Measurements from ENCODE around the gene NFE2L3. TPM values are rescaled to one million over a fixed set of nuclear protein-coding genes. Genes with fewer than 3 reads are reported as not detected.

NFE2L3 gene
- total RNA-seq, 2 donors from 2014 or later = 2.8 to 4.5 TPM

DNA sequence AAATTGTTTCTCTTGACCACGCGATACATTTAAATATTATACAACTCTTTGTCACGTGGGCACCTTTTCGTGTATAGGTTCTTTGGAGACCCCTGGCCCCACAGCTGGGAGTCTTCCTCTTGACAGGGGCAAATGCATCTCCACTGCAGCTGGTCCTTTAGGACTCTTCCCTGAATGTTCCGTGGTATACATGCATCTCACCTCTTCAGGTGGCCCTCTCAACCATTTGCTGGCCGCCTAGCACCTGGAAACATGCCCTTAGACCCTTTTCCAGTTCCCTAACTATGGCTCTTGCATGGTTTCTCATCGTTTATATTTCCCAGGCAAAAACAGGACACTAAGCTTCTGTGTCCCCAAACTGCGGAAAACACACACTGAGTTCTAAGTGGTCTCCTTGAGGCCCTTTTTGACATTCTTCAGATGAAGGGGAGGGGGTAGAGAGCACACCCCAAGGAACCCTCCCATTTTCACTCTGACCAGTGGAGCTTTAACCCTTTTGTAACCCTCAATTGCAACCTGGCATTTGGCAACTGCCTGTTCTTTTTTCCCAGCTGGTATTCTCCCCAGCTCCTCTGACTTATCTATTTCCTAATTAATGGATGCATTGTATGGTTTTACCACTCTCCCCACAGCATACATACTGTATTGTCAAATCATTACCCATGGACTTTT is 28.0 kb downstream of the NFE2L3 start:
- DNase-seq (ENCODE audit: low spot score) (no peak), ATAC-seq (ENCODE audit: insufficient number of reproducible peaks, low FRiP score, low read depth) (no peak)
- H3K4me3 ChIP-seq = no peak overlapping the region
- no peak overlapping the region for H3K27ac ChIP-seq
- H3K4me1 ChIP-seq (ENCODE audit: control insufficient read depth in 1 of 2, low read depth in 2 of 2) = no peaks in the 10 kb centered on the region
- H3K27me3 ChIP-seq (replicated peaks; ENCODE audit: insufficient read depth) = no peaks in the 10 kb centered on the region
- no peaks in the 10 kb centered on the region for H3K36me3 ChIP-seq
- TF ChIP-seq, protein P1, sequence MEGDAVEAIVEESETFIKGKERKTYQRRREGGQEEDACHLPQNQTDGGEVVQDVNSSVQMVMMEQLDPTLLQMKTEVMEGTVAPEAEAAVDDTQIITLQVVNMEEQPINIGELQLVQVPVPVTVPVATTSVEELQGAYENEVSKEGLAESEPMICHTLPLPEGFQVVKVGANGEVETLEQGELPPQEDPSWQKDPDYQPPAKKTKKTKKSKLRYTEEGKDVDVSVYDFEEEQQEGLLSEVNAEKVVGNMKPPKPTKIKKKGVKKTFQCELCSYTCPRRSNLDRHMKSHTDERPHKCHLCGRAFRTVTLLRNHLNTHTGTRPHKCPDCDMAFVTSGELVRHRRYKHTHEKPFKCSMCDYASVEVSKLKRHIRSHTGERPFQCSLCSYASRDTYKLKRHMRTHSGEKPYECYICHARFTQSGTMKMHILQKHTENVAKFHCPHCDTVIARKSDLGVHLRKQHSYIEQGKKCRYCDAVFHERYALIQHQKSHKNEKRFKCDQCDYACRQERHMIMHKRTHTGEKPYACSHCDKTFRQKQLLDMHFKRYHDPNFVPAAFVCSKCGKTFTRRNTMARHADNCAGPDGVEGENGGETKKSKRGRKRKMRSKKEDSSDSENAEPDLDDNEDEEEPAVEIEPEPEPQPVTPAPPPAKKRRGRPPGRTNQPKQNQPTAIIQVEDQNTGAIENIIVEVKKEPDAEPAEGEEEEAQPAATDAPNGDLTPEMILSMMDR (IDR thresholded peaks at IDR 0.05) = no peak
- no peaks in the 10 kb centered on the region for H3K9me3 ChIP-seq

DNA sequence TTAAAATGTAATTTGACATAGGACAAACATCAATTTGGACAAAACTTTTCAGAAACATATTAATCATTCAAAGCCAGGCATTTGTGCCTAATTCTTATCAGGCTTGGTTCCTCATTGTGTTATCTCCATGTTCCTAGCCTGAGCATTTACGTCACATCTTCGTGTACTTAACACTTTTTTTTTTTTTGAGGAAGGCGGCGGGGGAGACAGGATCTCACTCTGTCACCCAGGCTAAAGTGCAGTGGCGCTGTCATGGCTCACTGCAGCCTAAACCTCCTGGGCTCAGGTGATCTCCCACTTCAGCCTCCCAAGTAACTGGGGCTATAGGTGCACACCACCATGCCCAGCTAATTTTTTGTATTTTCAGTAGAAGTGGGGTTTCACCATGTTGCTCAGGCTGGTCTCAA is 28.8 kb downstream of the NFE2L3 start:
- Histone ChIP-seq H3K27me3 (replicated peaks; ENCODE audit: insufficient read depth) (no peaks in the 10 kb centered on the region), H3K36me3 (no peaks in the 10 kb centered on the region), H3K27ac (no peak overlapping the region), H3K4me3 (no peak overlapping the region), H3K4me1 (ENCODE audit: control insufficient read depth in 1 of 2, low read depth in 2 of 2) (no peaks in the 10 kb centered on the region), H3K9me3 (no peaks in the 10 kb centered on the region)
- TF ChIP-seq, protein P1 (IDR thresholded peaks at IDR 0.05) = no peak
- ATAC-seq (ENCODE audit: insufficient number of reproducible peaks, low FRiP score, low read depth) (no peak), DNase-seq (ENCODE audit: low spot score) (no peak)

DNA sequence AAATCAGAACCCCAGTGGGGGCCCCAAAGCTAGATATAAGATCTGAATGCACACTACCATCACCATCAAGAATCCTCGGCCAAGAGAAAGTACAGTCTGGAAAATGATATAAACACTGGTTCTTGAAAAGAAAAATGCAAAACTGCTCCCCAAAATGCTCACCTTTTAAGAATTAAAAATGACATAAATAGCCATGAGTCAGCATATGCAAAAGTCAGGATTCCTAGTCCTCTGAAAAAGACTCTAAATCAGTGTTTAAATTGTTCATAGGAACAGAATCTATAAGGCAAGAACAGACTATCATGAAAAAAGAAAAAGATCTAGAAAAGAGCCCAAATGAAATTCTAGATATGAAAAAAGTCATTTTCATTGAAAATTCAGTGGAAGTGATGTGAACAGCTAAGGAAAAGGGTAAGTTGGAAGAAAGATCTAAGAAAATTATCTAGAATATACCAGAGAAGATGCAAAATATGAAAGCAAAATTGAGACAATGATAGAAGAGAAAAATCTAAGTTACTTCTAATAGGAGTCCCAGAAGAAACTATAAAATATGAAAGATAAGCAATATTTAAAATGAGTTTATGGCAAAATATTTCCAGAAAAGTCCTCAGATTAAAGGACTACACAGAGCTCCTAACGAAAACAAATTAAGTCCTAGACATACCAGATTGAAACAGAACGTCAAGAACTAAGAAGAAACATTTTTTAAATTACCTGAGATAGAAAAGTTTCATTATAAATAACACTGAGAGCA is 29.7 kb downstream of the NFE2L3 start:
- Histone ChIP-seq H3K36me3 (no peaks in the 10 kb centered on the region), H3K9me3 (no peaks in the 10 kb centered on the region), H3K27ac (no peak overlapping the region), H3K4me3 (no peak overlapping the region), H3K4me1 (ENCODE audit: control insufficient read depth in 1 of 2, low read depth in 2 of 2) (no peaks in the 10 kb centered on the region), H3K27me3 (replicated peaks; ENCODE audit: insufficient read depth) (no peaks in the 10 kb centered on the region)
- TF ChIP-seq, protein P1 (IDR thresholded peaks at IDR 0.05) = no peak
- no peak for ATAC-seq (ENCODE audit: insufficient number of reproducible peaks, low FRiP score, low read depth)
- no peak for DNase-seq (ENCODE audit: low spot score)

DNA sequence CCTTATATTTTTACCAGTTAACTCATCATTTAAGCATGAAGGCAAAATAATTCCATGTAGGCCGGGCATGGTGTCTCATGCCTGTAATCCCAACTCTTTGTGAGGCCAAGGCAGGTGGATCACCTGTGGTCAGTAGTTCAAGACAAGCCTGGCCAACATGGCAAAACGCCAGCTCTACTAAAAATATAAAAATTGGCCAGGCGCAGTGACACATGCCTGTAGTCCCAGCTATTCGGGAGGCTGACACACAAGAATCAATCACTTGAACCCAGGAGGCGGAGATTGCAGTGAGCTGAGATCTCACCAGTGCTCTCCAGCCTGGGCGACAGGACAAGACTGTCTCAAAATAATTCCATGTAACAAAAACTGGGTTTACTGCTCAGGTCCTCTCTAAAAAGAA is 30.3 kb downstream of the NFE2L3 start:
- no peaks in the 10 kb centered on the region for H3K36me3 ChIP-seq
- no peak for ATAC-seq (ENCODE audit: insufficient number of reproducible peaks, low FRiP score, low read depth)
- no peaks in the 10 kb centered on the region for H3K4me1 ChIP-seq (ENCODE audit: control insufficient read depth in 1 of 2, low read depth in 2 of 2)
- H3K9me3 ChIP-seq = no peaks in the 10 kb centered on the region
- no peak overlapping the region for H3K4me3 ChIP-seq
- no peaks in the 10 kb centered on the region for H3K27me3 ChIP-seq (replicated peaks; ENCODE audit: insufficient read depth)
- H3K27ac ChIP-seq = no peak overlapping the region
- TF ChIP-seq, protein P1 (IDR thresholded peaks at IDR 0.05) = no peak
- DNase-seq (ENCODE audit: low spot score) = no peak

DNA sequence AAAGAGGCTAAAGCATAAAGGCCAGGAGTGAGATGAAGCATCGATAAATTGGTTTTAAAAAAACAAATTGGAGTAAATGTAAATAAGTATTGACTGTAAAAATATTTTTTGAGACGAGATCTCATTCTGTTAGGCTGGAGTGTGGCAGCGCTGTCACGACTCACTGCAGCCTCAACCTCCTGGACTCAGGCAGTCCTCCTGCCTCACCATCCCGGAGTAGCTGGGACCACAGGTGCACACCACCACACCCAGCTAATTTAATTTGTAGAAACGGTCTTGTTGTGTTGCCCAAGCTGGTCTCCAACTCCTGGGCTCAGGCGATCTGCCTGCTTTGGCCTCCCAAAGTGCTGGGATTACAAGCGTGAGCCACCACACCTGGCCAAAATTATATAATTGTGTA is 30.7 kb downstream of the NFE2L3 start:
- no peak overlapping the region for H3K4me3 ChIP-seq
- H3K27me3 ChIP-seq (replicated peaks; ENCODE audit: insufficient read depth) = no peaks in the 10 kb centered on the region
- H3K36me3 ChIP-seq = no peaks in the 10 kb centered on the region
- DNase-seq (ENCODE audit: low spot score) (no peak), ATAC-seq (ENCODE audit: insufficient number of reproducible peaks, low FRiP score, low read depth) (no peak)
- TF ChIP-seq, protein P1 (IDR thresholded peaks at IDR 0.05) = no peak
- no peak overlapping the region for H3K27ac ChIP-seq
- H3K9me3 ChIP-seq = no peaks in the 10 kb centered on the region
- H3K4me1 ChIP-seq (ENCODE audit: control insufficient read depth in 1 of 2, low read depth in 2 of 2) = no peaks in the 10 kb centered on the region

Measured in thoracic aorta (tissue), 2 donors.